Sigmoid colon (tissue), 4 donors: ENCODE data around the gene TMF1.

Experiments used
- POLR2AphosphoS5 ChIP-seq, 4 donors: sonication (generic); formaldehyde crosslinking; IDR thresholded peaks; one replicate each; pipeline ENCODE4 v1.6.1; 2017; ENCODE audit warnings: antibody characterized with exemption in 4 of 4
- TF ChIP-seq, protein P1 (sequence below), 4 experiments: fragments of 450-650 bp in 3 of 4; fragments of 200-600 bp in 1 of 4; IDR thresholded peaks; one replicate each; pipeline ENCODE4 v1.5.1; 2016 to 2019; ENCODE audit warnings: antibody characterized with exemption in 4 of 4, mild to moderate bottlenecking in 3 of 4, moderate library complexity in 2 of 4

- TF ChIP-seq, protein P1, sequence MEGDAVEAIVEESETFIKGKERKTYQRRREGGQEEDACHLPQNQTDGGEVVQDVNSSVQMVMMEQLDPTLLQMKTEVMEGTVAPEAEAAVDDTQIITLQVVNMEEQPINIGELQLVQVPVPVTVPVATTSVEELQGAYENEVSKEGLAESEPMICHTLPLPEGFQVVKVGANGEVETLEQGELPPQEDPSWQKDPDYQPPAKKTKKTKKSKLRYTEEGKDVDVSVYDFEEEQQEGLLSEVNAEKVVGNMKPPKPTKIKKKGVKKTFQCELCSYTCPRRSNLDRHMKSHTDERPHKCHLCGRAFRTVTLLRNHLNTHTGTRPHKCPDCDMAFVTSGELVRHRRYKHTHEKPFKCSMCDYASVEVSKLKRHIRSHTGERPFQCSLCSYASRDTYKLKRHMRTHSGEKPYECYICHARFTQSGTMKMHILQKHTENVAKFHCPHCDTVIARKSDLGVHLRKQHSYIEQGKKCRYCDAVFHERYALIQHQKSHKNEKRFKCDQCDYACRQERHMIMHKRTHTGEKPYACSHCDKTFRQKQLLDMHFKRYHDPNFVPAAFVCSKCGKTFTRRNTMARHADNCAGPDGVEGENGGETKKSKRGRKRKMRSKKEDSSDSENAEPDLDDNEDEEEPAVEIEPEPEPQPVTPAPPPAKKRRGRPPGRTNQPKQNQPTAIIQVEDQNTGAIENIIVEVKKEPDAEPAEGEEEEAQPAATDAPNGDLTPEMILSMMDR (IDR thresholded peaks at IDR 0.05), result no peak
- no peak for TF ChIP-seq POLR2AphosphoS5 (IDR thresholded peaks at IDR 0.05)
These were observed 43.2 kb downstream of the TMF1 start for GRCh38 chr3:69008980-69009379.
